HepG2 (cell line): ENCODE measurements around the gene KCND2. TPM values are rescaled to one million over a fixed set of nuclear protein-coding genes. Genes with fewer than 3 reads are reported as not detected.

Experiments
- ATAC-seq: fragments of 200-7000 bp; cut with Tn5 transposase; 3 replicates; pipeline ENCODE4 v1.9.1; 2020; ENCODE audit warnings: mild to moderate bottlenecking, moderate library complexity
- BruUV-seq: library from RNA; stranded (reverse); fragments of 400-500 nt; replicated peaks from 2 replicates; lab custom pipeline; 2021; lab: Mats Ljungman, UMichigan
- CTCF ChIA-PET: fragments of 300-600 bp; formaldehyde crosslinking; extraction: SDS; loops from one replicate; lab custom pipeline; 2021; ENCODE audit warnings: low total read pairs, inconsistent platforms, low intra/inter-chr PET ratio; lab: Yijun Ruan, JAX
- POLR2A ChIA-PET: fragments of 350-600 bp; sonication (Branson Sonifier 250); formaldehyde crosslinking; loops from one replicate; lab custom pipeline; 2020; ENCODE audit warnings: antibody characterized with exemption, inconsistent platforms; lab: Yijun Ruan, JAX
- DNase-seq: peaks from one replicate; pipeline ENCODE4 v3.0.0-alpha.2; 2015; ENCODE audit warnings: low spot score
- FAIRE-seq: peaks from 3 replicates; lab custom pipeline; 2011; peaks lifted over from hg19 to GRCh38; lab: Jason Lieb, UNC
- H2AFZ ChIP-seq: one replicate; pipeline ENCODE4 v1.6.1; 2011; ENCODE audit warnings: low read length, inconsistent platforms
- H3K27ac ChIP-seq: fragments of 300-600 bp; 3 replicates; pipeline ENCODE4 v1.8.0; 2011; ENCODE audit warnings: mixed run types, mild to moderate bottlenecking, mixed read lengths, low read length, inconsistent platforms; ENCODE audit not compliant: insufficient read depth; ENCODE audit errors: extremely low read length
- H3K27me3 ChIP-seq, 2 experiments: fragments of 200-600 bp in 1 of 2; 2 replicates in 1 of 2; 3 replicates in 1 of 2; pipeline versions ENCODE4 v1.6.0 to v1.8.0; 2011; ENCODE audit warnings: low read length in 2 of 2, mild to moderate bottlenecking in 2 of 2, moderate library complexity in 2 of 2, inconsistent platforms in 1 of 2; ENCODE audit not compliant: insufficient read depth in 2 of 2, control insufficient read depth in 1 of 2
- H3K36me3 ChIP-seq, 2 experiments: fragments of 200-600 bp in 1 of 2; replicated peaks in 1 of 2; 2 replicates in 1 of 2; 3 replicates in 1 of 2; pipeline versions ENCODE4 v1.5.1 to v1.8.0; 2011; ENCODE audit warnings: low read length in 2 of 2, inconsistent platforms in 1 of 2; ENCODE audit not compliant: insufficient read depth in 2 of 2, control insufficient read depth in 1 of 2
- H3K4me1 ChIP-seq: 2 replicates; pipeline ENCODE4 v1.5.1; 2012; ENCODE audit warnings: low read length, inconsistent platforms; ENCODE audit not compliant: insufficient read depth
- H3K4me2 ChIP-seq: 2 replicates; pipeline ENCODE4 v1.6.0; 2011; ENCODE audit warnings: low read depth, low read length, inconsistent platforms
- H3K4me3 ChIP-seq, 3 experiments: fragments of 200-600 bp in 1 of 3; sonication (generic), shearing (Covaris generic) in 1 of 3; replicated peaks in 1 of 3; 2 replicates each; pipeline ENCODE4 v1.5.1; 2011 to 2016; ENCODE audit warnings: low read length in 3 of 3, inconsistent platforms in 2 of 3, low read depth in 2 of 3, mild to moderate bottlenecking in 2 of 3, control low read depth in 1 of 3, mixed read lengths in 1 of 3; ENCODE audit not compliant: insufficient read depth in 1 of 3
- H3K79me2 ChIP-seq: one replicate; pipeline ENCODE4 v1.6.1; 2011; ENCODE audit warnings: low read length, inconsistent platforms; ENCODE audit not compliant: insufficient read depth
- H3K9ac ChIP-seq: 2 replicates; pipeline ENCODE4 v1.6.0; 2011; ENCODE audit warnings: mild to moderate bottlenecking, low read depth, low read length, inconsistent platforms; ENCODE audit not compliant: insufficient read depth
- H3K9me3 ChIP-seq: 2 replicates; pipeline ENCODE4 v1.5.1; 2012; ENCODE audit warnings: mild to moderate bottlenecking, low read length
- H4K20me1 ChIP-seq: 2 replicates; pipeline ENCODE4 v1.6.0; 2011; ENCODE audit warnings: inconsistent platforms, mild to moderate bottlenecking, low read length, moderate library complexity; ENCODE audit not compliant: insufficient read depth
- ARNTL ChIP-seq: sonication (generic); formaldehyde crosslinking; IDR thresholded peaks from 2 replicates; pipeline ENCODE4 v1.4.0; 2020; ENCODE audit warnings: mild to moderate bottlenecking, missing genetic modification reagents
- FOXC1 ChIP-seq: sonication (generic); formaldehyde crosslinking; IDR thresholded peaks from 2 replicates; pipeline ENCODE4 v1.8.0; 2022; ENCODE audit warnings: mild to moderate bottlenecking, missing genetic modification reagents, borderline replicate concordance
- GATAD1 ChIP-seq: IDR thresholded peaks from 2 replicates; pipeline ENCODE4 v1.6.1; 2016; ENCODE audit warnings: missing genetic modification reagents, missing compliant biosample characterization
- HOXA9 ChIP-seq: sonication (generic); formaldehyde crosslinking; IDR thresholded peaks from 2 replicates; pipeline ENCODE4 v1.8.1; 2022; ENCODE audit warnings: missing genetic modification reagents, mild to moderate bottlenecking, moderate library complexity, borderline replicate concordance
- IRF2 ChIP-seq: IDR thresholded peaks from 2 replicates; pipeline ENCODE4 v1.6.1; 2018; ENCODE audit warnings: missing genetic modification reagents, missing compliant biosample characterization
- KDM5B ChIP-seq: sonication (generic); formaldehyde crosslinking; IDR thresholded peaks from 2 replicates; pipeline ENCODE4 v1.4.0; 2020; ENCODE audit warnings: missing genetic modification reagents, mild to moderate bottlenecking, borderline replicate concordance
- KLF12 ChIP-seq: sonication (generic); formaldehyde crosslinking; IDR thresholded peaks from 2 replicates; pipeline ENCODE4 v1.4.0; 2020; ENCODE audit warnings: missing genetic modification reagents, borderline replicate concordance
- NFYC ChIP-seq: IDR thresholded peaks from 2 replicates; pipeline ENCODE4 v1.6.1; 2016; ENCODE audit warnings: missing genetic modification reagents, missing compliant biosample characterization
- NR3C1 ChIP-seq: sonication (generic); formaldehyde crosslinking; IDR thresholded peaks from 2 replicates; pipeline ENCODE4 v1.4.0; 2020; ENCODE audit warnings: missing genetic modification reagents
- POGK ChIP-seq: sonication (generic); formaldehyde crosslinking; conservative IDR thresholded peaks from 2 replicates; pipeline ENCODE4 v1.8.0; 2022; ENCODE audit warnings: mild to moderate bottlenecking, moderate library complexity, missing genetic modification reagents
- WIZ ChIP-seq: sonication (generic); formaldehyde crosslinking; IDR thresholded peaks from 2 replicates; pipeline ENCODE4 v1.5.1; 2020; ENCODE audit warnings: mild to moderate bottlenecking, missing genetic modification reagents
- ZNF10 ChIP-seq: sonication (generic); formaldehyde crosslinking; IDR thresholded peaks from 2 replicates; pipeline ENCODE4 v1.4.0; 2020; ENCODE audit warnings: mild to moderate bottlenecking, low read depth, missing genetic modification reagents, borderline replicate concordance
- ZNF12 ChIP-seq: sonication (generic); formaldehyde crosslinking; IDR thresholded peaks from 2 replicates; pipeline ENCODE4 v1.5.0; 2020; ENCODE audit warnings: missing genetic modification reagents
- ZNF138 ChIP-seq: sonication (generic); formaldehyde crosslinking; IDR thresholded peaks from 2 replicates; pipeline ENCODE4 v1.5.0; 2020; ENCODE audit warnings: mild to moderate bottlenecking, low read depth, missing genetic modification reagents
- ZNF724P ChIP-seq: sonication (generic); formaldehyde crosslinking; IDR thresholded peaks from 2 replicates; pipeline ENCODE4 v1.8.0; 2022; ENCODE audit warnings: missing genetic modification reagents, borderline replicate concordance
- WGBS: methylation state at CpG from one replicate; pipeline ENCODE4 v1.1.6; 2017; ENCODE audit warnings: low lambda C conversion rate; 5-methylcytosine and 5-hydroxymethylcytosine counted together
- in situ Hi-C: cut with HindIII; loops from 2 replicates; pipeline ENCODE4 v1.10.0; 2017; ENCODE audit warnings: low pct_unique_long_range_greater_than_20kb; ENCODE audit not compliant: extremely low pct_ligation_motif_present
- intact Hi-C: fragments of 100-400 bp; cut with micrococcal nuclease; formaldehyde crosslinking; loops from one replicate; pipeline ENCODE4 v1.10.0; 2022; ENCODE audit not compliant: unreplicated experiment
- polyA plus RNA-seq, 8 experiments: library from polyadenylated mRNA; depleted of rRNA in 3 of 8; stranded (reverse) in 7 of 8; unstranded in 1 of 8; fragments of >200 nt; fragmentation: Illumina TruSeq in 4 of 8; extraction: Trizol in 4 of 8; gene quantifications; 2 replicates each; pipeline versions ENCODE4 v1.2.1 to v1.2.3, GENCODE V29; 2011 to 2016; ENCODE audit warnings: low read depth in 4 of 8, missing spikeins in 1 of 8, mixed read lengths in 1 of 8; ENCODE audit not compliant: insufficient read depth in 1 of 8
- total RNA-seq, 5 experiments: library from RNA; depleted of rRNA; stranded (reverse); fragments of >200 nt; fragmentation: Illumina TruSeq; extraction: Trizol; gene quantifications; 2 replicates each; pipeline ENCODE4 v1.2.3, GENCODE V29; 2016; ENCODE audit warnings: low read depth in 1 of 5
- TF ChIP-seq, protein P1 (sequence below): sonication (generic); formaldehyde crosslinking; IDR thresholded peaks from 2 replicates; pipeline ENCODE4 v1.9.0; 2021; ENCODE audit warnings: missing genetic modification reagents, borderline replicate concordance

The KCND2 gene
- total and polyA plus RNA-seq, 2 of the 13 experiments (the other 11 are each of a cell fraction or from before 2014, with no cell fraction given), result not detected

GRCh38 chr7:120675076-120675475 lies 402.1 kb downstream of the KCND2 start:
- intact Hi-C loops, result loop anchor here (5.0 kb wide), 1 partner anchor 88 kb away; no protein-coding TSS in a partner anchor
- H2AFZ ChIP-seq, result no peak overlapping the region
- H3K9me3 ChIP-seq, result no peaks in the 10 kb centered on the region
- H4K20me1 ChIP-seq, result no peaks in the 10 kb centered on the region
- in situ Hi-C loops, result no loop called here
- no peak for FAIRE-seq
- no peak overlapping the region for H3K4me2 ChIP-seq
- H3K27ac ChIP-seq, result no peak overlapping the region
- POLR2A ChIA-PET, result no interaction called here
- CTCF ChIA-PET, result no interaction called here
- no peaks in the 10 kb centered on the region for H3K79me2 ChIP-seq
- no peak overlapping the region for H3K9ac ChIP-seq
- no peaks in the 10 kb centered on the region for H3K4me1 ChIP-seq
- no peaks in the 10 kb centered on the region for H3K36me3 ChIP-seq
- WGBS, result 6% methylated on average over 5 of the region's 5 CpGs
- no peak for DNase-seq
- H3K4me3 ChIP-seq, result no peak overlapping the region
- ATAC-seq, result no peak
- no TSS peak for BruUV-seq
- TF ChIP-seq FOXC1 (CRISPR knock-in tag) (no peak), POGK (CRISPR knock-in tag) (no peak), GATAD1 (CRISPR knock-in tag) (no peak), NR3C1 (CRISPR knock-in tag) (no peak), NFYC (no peak), KDM5B (CRISPR knock-in tag) (no peak)
- no peaks in the 10 kb centered on the region for H3K27me3 ChIP-seq

DNA sequence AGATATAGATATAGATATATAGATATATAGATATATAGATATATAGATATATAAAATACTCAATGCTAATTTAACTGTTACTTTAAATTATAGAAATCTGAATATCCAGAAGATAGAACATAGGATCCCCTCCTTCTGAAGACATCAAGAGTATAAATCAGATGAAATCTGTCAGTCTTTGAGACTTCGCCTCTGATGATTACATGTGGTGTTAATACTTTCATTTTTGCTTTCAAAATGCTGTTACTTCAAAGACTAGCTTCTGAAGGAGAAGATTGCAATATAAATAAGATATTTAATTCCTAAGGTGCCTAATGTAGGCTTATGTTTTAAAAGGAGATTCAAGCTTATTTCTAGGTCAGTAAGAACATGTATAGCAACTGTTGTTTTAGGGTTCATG lies 404.6 kb downstream of the KCND2 start:
- intact Hi-C loops, result loop anchor here (5.0 kb wide), 1 partner anchor 90 kb away; no protein-coding TSS in a partner anchor

More for the DNA sequence above, 404.6 kb downstream of the KCND2 start:
- H4K20me1 ChIP-seq, result no peaks in the 10 kb centered on the region
- CTCF ChIA-PET, result no interaction called here
- no peak overlapping the region for H3K4me2 ChIP-seq
- DNase-seq (no peak), FAIRE-seq (no peak), ATAC-seq (no peak)
- no peak overlapping the region for H2AFZ ChIP-seq
- POLR2A ChIA-PET, result no interaction called here
- H3K27ac ChIP-seq, result no peak overlapping the region
- H3K4me3 ChIP-seq, result no peak overlapping the region
- no peaks in the 10 kb centered on the region for H3K4me1 ChIP-seq
- in situ Hi-C loops, result no loop called here
- no peak for TF ChIP-seq ARNTL (CRISPR knock-in tag)
- TF ChIP-seq WIZ (CRISPR knock-in tag), result no peak
- no peak for TF ChIP-seq ZNF12 (CRISPR knock-in tag)
- TF ChIP-seq ZNF10, result no peak
- TF ChIP-seq KLF12 (CRISPR knock-in tag), result no peak
- TF ChIP-seq, protein P1, sequence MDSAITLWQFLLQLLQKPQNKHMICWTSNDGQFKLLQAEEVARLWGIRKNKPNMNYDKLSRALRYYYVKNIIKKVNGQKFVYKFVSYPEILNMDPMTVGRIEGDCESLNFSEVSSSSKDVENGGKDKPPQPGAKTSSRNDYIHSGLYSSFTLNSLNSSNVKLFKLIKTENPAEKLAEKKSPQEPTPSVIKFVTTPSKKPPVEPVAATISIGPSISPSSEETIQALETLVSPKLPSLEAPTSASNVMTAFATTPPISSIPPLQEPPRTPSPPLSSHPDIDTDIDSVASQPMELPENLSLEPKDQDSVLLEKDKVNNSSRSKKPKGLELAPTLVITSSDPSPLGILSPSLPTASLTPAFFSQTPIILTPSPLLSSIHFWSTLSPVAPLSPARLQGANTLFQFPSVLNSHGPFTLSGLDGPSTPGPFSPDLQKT (CRISPR knock-in tag), result no peak
- TF ChIP-seq ZNF724P (CRISPR knock-in tag), result no peak
- TF ChIP-seq IRF2 (CRISPR knock-in tag), result no peak
- TF ChIP-seq ZNF138 (CRISPR knock-in tag), result no peak
- no peak for TF ChIP-seq HOXA9 (CRISPR knock-in tag)
- no peaks in the 10 kb centered on the region for H3K27me3 ChIP-seq
- BruUV-seq, result no TSS peak
- H3K9me3 ChIP-seq, result no peaks in the 10 kb centered on the region
- H3K79me2 ChIP-seq, result no peaks in the 10 kb centered on the region
- WGBS, result 4% methylated on average over 1 of the region's 1 CpG
- H3K9ac ChIP-seq, result no peak overlapping the region
- no peaks in the 10 kb centered on the region for H3K36me3 ChIP-seq
